ENCODE measurements around the gene SRBD1.

The SRBD1 gene

DNA sequence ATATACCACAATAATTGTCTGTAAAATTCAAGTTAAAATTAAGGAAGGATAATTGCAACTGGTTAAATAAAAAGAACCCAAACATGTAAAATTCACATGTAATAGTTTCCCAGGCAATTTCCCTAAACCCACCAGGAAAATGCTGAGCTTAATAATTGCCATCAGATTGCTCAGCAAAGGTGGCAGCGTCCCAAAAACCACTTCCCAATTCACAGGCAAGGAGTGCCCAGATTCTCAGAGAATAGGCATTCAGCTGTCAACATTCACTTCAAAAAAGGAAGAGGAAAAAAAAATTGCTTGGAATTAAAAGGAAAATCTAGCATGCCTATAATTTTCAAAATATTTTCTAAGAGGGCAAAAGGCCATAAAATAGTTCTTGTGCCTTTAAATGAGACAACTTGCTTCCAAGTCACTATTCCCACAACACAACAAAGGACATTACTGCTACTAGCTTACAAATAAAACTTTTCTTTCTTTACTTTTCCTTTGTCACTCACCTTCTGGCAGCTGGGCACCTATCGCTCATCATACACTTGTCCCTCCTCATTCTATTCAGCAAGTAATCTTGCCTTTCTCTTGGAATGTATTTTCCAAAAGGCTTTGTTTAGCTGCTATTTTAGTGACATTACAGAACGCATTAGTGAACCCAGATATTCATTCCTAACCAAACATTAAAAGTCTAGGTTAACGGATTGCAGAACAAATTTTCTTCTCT, 15.2 kb downstream of the SRBD1 start:
- no peak for DNase-seq (ENCODE audit: low spot score)

DNA sequence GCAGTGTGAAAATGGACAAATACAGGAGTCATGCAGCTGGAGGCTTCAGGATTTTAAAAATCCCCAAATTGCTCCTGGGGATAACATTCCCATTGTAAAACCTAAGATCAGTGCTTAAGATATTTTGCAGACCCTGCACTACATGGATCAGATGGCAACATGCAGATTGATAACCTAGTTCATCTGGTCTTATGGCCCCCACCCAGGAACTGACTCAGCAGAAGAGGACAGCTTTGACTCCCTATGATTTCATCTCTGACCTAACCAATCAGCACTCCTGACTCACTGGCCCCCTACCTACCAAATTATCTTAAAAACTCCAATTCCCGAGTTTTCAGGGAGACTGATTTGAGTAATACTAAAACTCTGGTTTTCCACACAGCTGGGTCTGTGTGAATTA, 20.0 kb downstream of the SRBD1 start:
- DNase-seq (ENCODE audit: low spot score) = no peak

DNA sequence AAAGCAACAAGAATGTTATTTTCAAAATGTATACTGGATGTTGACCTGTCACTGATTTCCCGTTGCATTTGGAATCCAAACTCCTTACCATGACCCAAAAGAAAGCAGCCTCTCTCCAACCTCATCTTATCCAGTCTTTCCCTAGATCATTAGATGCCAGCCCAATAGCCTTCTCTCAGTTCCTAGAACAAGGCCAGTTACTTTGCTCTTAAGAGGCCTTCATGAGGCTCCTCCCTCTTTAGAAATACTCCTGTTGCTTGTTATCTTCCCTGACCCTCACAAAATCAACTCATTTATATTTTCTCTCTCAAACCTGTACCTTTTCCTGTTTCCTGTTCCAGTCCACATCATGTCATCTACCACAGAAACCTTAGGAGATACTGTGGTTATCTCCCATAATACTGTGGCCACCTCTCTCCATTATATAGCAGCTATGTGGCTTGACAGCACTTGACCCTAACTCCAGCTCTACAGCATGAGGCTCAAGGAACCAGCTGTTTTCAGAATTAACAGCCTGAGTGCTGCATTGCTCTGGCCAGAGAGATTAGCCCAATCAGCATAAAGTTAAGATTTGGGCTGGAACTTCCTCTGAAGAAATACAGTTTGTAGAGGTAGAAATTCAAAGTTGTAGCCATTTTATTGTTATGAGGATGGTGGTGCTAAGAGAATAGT, 22.8 kb downstream of the SRBD1 start:
- DNase-seq (ENCODE audit: low spot score) = no peak

DNA sequence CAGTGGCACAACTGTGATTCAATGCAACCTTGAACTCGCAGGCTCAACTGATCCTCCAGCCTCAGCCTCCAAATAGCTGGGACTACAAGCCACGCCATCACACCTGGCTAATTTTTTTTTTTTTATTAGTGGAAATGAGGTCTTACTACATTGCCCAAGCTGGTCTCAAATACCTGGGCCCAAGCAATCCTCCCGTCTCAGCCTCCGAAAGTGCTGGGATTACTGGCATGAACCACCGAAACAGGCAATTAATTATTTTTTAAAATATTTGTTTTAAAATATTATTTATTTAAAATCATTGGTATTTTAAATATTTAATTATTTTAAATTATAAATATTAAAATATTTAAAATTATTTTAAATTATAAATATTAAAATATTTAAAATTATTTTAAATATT, 24.5 kb downstream of the SRBD1 start:
- no peak for DNase-seq (ENCODE audit: low spot score)

DNA sequence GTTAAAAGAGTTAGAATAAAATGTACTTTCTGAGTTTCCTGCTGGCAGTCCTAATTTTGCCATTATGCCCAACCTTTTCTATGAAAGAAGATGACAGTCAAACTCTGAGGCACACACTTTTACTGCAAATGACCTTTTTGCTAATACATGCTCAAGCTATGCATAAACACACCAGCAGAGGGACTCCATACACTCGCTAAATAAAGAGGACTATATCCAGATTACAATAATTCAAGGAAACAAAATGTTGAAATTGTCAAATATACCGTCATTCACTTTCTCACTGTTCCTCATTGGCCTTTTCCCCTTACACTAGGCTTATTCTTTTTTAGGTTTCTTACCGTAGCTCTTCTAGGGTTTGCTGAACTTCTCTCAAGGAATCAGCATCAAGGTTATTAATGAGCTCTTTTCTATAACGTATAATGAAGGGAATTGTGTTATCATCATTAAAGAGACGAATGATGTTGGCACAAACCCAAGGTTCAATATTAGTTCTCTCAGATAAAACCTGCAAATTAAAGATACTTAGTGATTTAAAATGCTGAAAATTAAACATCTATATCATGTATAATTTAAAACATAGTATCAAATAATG, 25.7 kb downstream of the SRBD1 start:
- peak; percentile 6 for DNase-seq (ENCODE audit: low spot score)

DNA sequence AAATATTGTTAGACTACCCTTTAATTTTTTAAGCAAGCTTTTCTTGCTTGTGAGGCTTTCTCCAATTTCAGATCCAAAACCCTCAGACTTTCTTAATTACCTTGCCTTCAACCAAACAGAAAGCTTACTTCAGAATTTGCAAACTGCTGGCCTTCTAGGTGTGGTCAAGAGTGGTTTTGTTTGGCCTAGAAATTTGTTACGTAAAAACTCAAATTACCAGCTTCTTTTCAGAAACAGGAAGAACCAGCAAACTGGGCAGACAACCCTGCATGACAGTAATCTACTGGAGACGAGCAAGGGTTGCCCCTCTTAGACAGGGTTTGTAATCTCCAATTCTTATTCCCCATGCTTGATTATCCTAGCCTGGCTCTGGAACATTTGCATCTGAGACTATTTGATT, 27.1 kb downstream of the SRBD1 start:
- no peak for DNase-seq (ENCODE audit: low spot score)

DNA sequence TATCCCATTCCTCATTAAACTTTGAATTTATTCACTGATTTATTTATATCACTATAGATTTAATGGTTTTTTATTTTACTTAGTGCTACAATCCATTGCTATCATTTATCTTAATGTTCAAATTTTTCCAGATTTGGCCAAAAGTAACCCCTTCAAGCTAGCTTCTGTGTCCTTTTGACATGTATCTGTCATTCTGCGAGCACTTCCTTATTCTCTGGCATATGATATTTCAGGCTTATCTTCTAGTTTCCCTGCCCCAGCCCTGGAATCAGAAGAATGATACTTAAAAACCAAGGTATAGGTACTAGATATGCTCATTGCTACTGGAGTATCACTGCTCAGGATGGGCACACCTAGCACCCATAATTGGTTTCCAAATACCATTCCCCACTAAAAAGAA, 28.5 kb downstream of the SRBD1 start:
- DNase-seq (ENCODE audit: low spot score) = no peak

DNA sequence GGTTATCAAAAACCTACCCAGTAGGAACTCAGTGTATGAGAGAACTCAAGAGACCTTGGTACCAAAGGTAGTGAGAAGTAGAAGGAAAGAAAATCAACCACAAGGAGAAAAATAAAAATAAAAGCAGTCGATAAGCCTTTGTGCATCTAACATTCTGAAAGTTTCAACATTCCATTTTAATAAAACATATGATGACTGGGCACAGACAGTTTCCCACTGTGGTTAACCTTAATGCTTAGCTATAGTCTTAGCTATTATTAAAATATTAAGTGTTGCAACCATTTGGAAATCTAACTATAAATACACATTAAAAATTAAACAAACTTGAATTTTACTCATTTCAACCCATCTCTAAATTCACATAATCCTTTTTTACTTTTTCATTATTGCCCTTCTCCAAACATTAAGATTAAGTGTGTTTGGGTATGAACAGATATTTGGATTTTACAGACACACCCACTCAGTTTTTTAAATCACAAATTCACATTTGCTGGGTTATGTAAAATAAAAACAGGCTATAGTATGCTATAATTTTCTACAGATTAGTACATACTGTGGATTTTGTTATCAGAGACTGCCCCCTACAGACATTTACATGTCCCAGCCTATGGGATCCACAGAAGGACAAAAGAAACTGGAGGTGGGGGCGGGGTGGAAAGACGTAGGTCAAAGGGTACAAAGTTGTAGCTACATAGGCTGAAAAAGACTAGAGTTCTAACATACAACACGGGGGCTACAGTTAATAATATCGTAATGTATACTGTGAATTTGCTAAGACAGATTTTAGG, 32.8 kb downstream of the SRBD1 start:
- DNase-seq (ENCODE audit: low spot score) = peak; percentile 5

DNA sequence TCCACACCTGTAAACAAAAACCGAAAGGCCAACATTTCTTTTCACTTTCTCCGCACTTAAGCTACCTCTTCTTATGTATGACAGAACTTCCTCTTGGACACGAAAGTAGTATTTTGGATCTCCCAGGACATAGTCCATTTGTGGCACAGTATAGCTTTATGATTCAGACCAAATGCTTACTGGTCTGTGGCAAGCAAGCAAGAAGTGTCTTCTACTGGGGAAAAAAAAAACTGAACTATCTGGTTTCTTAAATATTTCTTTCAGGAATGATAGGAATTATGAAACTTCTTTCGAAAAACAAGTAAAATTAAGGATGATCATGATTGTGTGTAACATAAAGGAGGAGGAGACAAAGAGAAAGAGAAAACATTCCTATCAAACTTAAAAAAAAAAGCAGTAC, 33.6 kb downstream of the SRBD1 start:
- DNase-seq (ENCODE audit: low spot score) = no peak

DNA sequence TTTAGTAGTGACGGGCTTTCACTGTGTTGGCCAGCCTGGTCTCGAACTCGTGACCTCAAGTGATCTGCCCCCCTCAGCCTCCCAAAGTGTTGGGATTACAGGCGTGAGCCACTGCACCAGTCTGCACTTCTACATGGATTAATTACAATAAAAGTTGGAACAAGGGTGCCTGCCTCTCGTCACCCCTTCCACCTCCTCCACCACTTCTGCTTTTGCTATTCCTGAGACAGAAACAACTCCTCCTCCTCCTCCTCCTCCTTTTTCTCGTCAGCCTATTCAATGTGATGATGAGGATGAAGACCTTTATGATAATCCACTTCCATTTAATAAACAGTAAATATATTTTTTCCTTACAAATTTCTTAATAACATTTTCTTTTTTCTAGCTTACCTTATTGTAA, 35.2 kb downstream of the SRBD1 start:
- no peak for DNase-seq (ENCODE audit: low spot score)

DNA sequence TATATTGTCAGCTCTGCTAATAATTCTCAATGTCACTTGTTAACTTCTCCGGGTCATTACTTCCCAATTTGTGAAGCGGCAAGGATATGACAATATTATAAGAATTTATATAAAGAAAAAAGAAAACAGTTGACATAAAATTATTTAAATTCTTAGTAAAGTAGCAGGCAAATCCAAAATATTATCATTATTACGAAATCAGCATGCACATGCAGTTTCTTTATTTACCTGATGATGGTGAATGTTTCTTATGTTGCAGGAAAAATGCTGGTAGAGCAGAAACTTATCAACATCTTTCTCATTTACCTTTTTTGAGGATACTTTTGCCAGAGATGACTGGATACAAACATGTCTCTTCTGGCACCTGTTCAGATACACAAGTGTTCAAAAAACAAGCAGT, 38.1 kb downstream of the SRBD1 start:
- no peak for DNase-seq (ENCODE audit: low spot score)

DNA sequence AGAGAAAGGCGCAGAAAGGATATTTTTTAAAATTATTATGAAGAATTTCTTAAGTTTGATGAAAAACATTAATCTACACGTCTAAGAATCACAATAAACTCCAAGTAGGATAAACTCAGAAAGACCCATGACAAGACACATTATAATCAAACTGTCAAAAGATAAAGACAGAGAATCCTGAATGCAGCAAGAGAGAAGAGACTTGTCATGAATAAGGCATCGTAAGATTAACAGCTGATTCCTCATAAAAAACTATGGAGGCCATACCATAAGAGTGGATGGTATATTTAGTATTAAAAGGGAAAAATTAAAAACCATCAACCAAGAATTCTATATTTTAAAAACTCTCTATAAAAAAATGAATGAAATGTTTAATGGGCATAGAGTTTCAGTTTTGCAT, 39.1 kb downstream of the SRBD1 start:
- DNase-seq (ENCODE audit: low spot score) = no peak

DNA sequence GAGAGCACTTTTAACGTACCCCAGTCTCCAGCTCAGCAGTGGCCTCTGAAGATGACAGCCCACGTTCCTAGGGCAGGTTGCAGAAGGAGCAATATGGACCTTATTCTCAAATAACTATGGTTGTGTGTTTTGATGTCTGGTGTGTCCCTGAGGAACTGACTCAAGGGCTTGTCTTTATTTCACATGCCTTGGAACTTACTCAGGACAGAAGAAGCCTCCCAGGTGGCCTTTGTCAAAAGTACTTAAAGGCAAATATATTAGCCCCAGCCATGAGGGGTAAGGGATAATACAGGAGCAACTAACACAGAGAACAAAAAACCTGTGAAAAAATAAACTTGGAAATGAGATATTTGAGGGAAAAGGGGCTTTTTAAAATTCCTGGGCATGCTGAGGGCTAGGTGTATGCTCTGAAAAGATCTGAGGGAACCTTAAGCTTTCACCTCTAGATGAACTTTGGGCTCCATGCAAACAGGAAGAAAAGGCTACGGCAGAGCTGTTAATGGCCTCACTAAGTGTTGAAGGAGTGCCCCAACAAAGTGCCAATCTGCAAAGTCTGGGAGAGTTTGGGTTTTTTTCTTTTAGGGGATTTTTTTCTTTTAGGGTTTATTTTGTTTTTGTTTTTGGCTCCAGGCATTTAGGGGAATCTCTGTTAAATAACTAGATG, 40.3 kb downstream of the SRBD1 start:
- no peak for DNase-seq (ENCODE audit: low spot score)

DNA sequence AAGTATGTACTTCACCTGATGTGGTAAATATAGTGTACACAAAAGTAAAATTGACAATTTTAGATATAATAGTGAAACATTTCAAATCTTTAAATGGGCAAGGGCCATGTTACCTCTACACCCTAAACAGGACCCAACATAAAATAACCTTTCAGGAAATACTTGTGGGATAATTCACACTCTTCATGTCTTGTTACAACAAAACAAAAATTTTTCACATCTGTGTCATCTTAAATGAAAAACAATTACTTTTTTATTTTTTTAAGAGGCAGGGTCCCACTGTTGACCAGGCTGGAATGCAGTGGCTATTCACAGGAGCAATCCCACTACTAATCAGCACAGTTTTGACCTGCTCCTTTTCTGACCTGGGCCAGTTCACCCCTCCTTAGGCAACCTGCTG, 42.1 kb downstream of the SRBD1 start:
- no peak for DNase-seq (ENCODE audit: low spot score)

DNA sequence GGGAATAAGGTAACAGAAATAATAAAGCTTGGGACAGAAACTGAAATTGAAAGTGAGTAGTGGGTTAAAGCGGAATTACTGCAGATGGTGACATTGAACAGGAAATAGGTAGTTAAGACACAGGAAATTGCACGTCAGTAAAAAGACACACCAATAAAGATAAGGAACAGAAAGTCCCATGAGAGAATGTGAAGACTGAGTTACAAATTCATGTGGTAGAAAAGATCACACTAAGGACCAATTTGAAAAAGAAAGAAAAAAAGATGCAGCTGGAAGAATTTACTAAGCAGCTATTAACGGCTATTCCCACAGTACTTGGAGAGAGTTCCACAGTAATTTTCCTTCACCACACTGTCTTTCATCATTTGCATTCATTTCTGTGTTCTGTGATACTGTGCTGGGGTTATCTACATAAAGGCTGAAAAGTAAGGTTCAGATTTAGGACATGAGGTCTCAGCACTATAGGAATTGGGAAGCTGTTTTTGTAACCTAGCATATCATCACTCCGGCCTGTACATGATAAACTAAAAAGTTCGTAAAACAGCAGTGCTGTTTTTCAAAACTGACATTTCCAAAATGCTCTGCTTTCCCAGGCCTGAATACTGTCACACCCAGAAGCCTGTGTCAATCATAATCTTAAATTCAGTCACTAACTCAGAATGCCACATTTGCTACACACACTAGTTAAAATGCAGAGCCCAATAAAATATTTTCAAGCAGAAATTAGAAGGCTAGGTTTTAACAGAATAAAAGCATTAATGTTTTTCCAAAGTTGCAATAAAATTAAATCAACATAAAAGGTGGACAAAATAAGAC, 42.9 kb downstream of the SRBD1 start:
- peak; percentile 12 for DNase-seq (ENCODE audit: low spot score)

DNA sequence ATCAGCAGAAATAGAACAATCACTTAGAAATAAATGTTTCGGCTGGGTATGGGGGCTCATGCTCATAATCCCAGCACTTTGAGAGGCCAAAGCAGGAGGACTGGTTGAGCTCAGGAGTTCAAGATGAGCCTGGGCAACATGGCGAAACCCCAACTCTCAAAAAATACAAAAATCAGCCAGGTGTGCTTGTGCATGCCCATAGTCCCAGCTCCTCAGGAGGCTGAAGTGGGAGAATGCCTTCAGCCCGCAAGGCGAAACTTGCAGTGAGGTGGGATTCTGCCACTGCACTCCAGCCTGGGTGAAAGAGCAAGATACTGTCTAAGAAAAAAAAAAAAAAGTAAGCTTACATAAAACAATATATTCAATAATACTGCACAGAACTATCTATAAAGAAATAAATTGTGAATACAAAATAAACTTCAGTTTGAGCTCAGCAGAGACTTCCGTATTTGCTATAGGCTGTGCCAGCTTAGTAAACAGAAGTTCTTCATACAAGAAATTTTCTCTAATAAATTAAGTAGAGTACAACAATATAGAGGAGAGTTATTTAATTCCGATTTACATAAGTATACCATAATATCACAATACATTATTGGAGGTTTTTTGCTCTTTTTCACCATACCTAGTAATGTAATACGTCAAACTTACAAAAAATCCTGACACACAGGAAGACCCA, 43.6 kb downstream of the SRBD1 start:
- DNase-seq (ENCODE audit: low spot score) = no peak

DNA sequence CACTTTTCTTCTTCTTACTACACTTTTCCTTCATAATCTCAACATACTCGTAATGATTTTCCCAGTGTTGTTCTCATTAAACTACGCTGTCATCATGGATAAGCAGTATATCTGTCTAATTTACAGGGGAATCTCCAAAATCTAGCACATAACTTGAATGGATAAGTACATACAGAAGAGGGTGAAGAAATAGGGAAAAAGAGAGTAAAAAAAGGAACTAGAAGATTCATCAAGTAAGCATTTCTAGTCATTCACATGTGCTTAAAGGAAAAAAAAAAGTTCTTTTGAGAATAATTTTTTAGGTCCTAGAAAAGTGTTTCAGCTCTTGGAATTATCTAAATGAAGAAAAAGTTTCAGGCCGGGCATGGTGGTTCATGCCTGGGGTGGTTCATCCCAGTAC, 51.6 kb downstream of the SRBD1 start:
- DNase-seq (ENCODE audit: low spot score) = no peak

DNA sequence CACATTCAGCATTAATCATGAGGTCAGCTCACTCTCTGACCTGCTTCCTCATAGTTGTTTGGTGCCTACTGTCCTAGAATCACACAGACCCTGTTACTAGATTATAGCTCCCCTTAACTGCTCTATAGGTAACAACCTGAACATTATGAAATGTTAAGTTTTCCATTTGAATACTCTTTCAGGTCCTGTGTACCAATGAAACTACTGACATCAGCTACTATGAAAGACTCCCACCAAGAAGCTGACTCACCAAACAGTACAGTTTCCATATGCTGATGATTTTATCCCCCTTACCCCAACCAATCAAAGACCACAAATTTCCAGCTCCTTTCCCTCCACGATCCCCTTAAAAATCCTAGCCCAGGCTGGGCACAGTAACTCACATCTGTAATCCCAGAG, 56.3 kb downstream of the SRBD1 start:
- no peak for DNase-seq (ENCODE audit: low spot score)

DNA sequence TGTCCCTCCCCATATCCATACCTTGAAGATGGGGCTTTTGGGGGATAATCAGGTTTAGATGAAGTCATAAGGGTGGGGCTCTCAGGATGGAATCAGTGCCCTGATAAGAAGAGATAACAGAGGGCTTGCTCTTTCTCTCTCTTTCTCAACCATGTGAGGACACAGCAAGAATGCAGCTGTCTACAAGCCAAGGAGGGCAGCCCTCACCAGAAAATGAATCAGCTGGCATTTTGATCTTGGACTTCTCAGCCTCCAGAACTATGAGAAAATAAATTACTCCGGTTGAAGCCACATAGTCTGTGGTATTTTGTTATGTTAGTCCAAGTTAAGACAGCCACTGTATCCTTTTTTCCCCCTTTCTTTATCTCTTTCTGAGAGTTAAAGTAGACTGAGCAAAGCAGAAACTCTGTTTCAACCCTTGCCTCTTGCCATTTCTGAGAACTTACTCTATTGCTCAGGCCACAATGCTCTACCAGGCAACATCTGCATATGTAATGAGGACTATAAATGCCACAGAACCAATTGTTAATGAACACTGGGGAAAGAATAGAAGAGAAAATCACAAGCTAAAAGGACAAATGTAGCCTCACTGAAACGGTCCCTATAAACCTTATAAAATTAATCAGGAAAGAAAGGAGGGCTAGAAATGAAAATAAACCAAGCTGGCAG, 56.9 kb downstream of the SRBD1 start:
- DNase-seq (ENCODE audit: low spot score) = no peak

DNA sequence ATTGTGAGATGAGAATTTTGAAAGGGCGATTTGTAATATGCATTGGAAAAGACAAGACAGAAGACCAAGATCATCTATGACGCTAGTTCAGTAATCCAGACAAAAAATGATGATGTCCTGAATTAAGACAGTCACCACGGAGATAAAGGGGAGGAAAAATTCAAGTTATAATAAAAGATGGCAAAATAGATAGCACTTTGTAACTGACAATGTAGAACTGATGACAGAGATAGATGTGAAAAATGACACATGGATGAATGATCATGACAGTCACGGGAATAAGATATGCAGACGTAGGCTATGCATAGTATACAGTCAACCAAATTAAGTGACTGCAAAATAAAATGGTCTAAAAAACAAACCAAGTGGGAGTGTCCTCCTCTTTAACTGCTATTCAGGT, 59.2 kb downstream of the SRBD1 start:
- no peak for DNase-seq (ENCODE audit: low spot score)
